Transverse colon (tissue), 4 donors: Measurements from ENCODE around the gene RALGPS1.

Experiments used
- EP300 ChIP-seq: sonication (generic); formaldehyde crosslinking; IDR thresholded peaks from one replicate; pipeline ENCODE4 v1.6.1; 2017; ENCODE audit warnings: antibody characterized with exemption, low read depth
- POLR2A ChIP-seq: fragments of 450-650 bp; IDR thresholded peaks from one replicate; pipeline ENCODE4 v1.6.1; 2016; ENCODE audit warnings: antibody characterized with exemption, mild to moderate bottlenecking, moderate library complexity
- POLR2AphosphoS5 ChIP-seq, 3 donors: sonication (generic); formaldehyde crosslinking; IDR thresholded peaks; one replicate each; pipeline ENCODE4 v1.6.1; 2016; ENCODE audit warnings: antibody characterized with exemption in 3 of 3
- TF ChIP-seq, protein P1 (sequence below), 5 experiments: fragments of 200-600 bp in 3 of 5; fragments of 450-650 bp in 2 of 5; sonication (generic) in 3 of 5; IDR thresholded peaks; 1 replicate in 2 of 5; 2 replicates in 3 of 5; pipeline ENCODE4 v1.5.1; 2016 to 2017; ENCODE audit warnings: antibody characterized with exemption in 5 of 5, inconsistent platforms in 3 of 5, mild to moderate bottlenecking in 2 of 5, moderate library complexity in 1 of 5

GRCh38 chr9:127086771-127087170 lies 172.2 kb downstream of the RALGPS1 start:
- TF ChIP-seq, protein P1, sequence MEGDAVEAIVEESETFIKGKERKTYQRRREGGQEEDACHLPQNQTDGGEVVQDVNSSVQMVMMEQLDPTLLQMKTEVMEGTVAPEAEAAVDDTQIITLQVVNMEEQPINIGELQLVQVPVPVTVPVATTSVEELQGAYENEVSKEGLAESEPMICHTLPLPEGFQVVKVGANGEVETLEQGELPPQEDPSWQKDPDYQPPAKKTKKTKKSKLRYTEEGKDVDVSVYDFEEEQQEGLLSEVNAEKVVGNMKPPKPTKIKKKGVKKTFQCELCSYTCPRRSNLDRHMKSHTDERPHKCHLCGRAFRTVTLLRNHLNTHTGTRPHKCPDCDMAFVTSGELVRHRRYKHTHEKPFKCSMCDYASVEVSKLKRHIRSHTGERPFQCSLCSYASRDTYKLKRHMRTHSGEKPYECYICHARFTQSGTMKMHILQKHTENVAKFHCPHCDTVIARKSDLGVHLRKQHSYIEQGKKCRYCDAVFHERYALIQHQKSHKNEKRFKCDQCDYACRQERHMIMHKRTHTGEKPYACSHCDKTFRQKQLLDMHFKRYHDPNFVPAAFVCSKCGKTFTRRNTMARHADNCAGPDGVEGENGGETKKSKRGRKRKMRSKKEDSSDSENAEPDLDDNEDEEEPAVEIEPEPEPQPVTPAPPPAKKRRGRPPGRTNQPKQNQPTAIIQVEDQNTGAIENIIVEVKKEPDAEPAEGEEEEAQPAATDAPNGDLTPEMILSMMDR (IDR thresholded peaks at IDR 0.05), result no peak
- no peak for TF ChIP-seq POLR2A
- TF ChIP-seq EP300, result no peak
- TF ChIP-seq POLR2AphosphoS5 (IDR thresholded peaks at IDR 0.05), result no peak
